Measurements from ENCODE around the gene ARHGAP26.

ARHGAP26 gene

GRCh38 chr5:143024228-143024920 is 254.2 kb downstream of the ARHGAP26 start:
- in situ Hi-C loops (cut with MboI; ENCODE audit: low sequenced_read_pairs), result loop anchor here (10.0 kb wide), 1 partner anchor 810 kb away; no protein-coding TSS in a partner anchor

DNA sequence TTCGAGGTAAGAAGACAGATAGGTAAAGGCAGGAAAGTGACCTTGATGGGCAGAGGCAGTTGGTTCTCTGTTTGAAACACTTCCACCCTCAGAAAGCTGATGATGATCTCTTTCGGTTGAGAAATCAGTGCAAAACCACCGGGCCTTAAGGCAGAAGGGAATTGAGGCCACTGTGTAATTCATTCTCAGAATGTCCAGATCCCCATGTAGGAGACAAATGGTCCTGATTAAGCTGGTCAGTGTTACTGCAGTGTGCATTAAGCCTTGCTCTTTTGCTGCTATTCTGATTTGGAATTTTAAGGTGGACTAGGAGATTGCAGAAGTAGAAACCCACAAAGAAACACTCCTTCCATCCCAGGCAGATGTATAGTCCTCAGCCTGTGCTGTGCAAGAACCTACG is 255.2 kb downstream of the ARHGAP26 start:
- in situ Hi-C loops (cut with MboI; ENCODE audit: low sequenced_read_pairs), result loop anchor here (10.0 kb wide), 1 partner anchor 809 kb away; no protein-coding TSS in a partner anchor

DNA sequence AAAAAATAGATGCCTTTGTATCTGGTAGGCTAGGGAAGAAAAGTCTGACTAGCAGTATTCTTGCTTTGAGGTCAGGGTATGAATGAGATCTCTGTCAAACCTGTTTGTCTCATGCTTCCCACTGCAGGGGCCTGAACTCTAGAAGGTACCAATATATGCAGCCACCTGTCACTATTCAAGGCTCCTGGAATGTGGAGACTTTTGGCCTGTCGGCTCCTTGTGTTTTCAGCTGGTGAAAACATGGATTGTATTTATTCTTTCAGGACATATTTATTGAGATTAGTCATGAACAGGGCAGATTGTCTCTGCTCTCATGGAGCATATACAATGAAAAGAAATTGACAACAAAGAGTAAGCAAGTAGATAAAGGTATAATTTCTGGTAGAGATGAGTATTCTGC is 255.8 kb downstream of the ARHGAP26 start:
- in situ Hi-C loops (cut with MboI; ENCODE audit: low sequenced_read_pairs), result loop anchor here (10.0 kb wide), 1 partner anchor 809 kb away; no protein-coding TSS in a partner anchor

DNA sequence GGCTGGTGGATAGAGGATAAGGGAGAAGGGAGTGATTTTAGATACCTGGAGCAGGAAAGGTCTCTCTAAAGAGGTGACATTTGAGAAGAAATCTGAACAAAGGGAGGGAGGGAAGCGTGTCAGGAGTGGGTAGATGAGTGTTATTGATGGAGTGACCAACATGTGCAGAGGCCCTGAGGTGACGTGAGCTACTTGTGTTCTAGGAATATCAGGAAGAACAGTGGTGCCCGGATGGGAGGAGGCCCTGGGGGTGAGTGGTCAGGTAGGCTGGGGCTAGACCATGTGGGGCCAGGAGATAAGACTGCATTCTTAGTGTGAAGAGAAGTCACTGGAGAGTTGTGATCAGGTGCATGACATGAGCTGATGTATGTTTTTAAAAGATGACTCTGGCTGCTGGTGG is 256.2 kb downstream of the ARHGAP26 start:
- in situ Hi-C loops (cut with MboI; ENCODE audit: low sequenced_read_pairs), result loop anchor here (10.0 kb wide), 1 partner anchor 808 kb away; no protein-coding TSS in a partner anchor

DNA sequence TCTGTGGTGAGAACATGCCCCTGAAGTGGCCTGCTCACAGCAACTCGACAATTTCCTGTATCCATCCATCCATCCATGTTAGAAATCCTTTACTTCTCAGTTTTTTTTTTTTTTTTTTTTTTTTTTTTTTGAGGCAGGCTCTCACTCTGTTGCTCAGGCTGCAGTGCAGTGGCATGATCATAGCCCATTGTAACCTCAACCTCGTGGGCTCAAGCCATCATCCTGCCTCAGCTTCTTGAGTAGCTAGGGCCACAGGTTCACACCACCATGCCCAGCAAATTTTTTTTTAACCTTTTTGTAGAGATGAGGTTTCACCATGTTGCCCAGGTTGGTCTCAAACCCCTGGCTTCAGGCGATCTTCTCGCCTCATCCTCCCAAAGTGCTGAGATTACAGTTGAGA is 259.1 kb downstream of the ARHGAP26 start:
- in situ Hi-C loops (cut with MboI; ENCODE audit: low sequenced_read_pairs), result loop anchor here (10.0 kb wide), 1 partner anchor 806 kb away; no protein-coding TSS in a partner anchor

GRCh38 chr5:143030349-143030748 is 260.2 kb downstream of the ARHGAP26 start:
- in situ Hi-C loops (cut with MboI; ENCODE audit: low sequenced_read_pairs), result no loop called here

GRCh38 chr5:143031781-143032580 is 261.8 kb downstream of the ARHGAP26 start:
- in situ Hi-C loops (cut with MboI; ENCODE audit: low sequenced_read_pairs), result no loop called here

- in situ Hi-C loops (cut with MboI; ENCODE audit: low sequenced_read_pairs), result no loop called here
Measured at GRCh38 chr5:143032581-143032836, 262.3 kb downstream of the ARHGAP26 start.

GRCh38 chr5:143033535-143034250 is 263.5 kb downstream of the ARHGAP26 start:
- in situ Hi-C loops (cut with MboI; ENCODE audit: low sequenced_read_pairs), result no loop called here

GRCh38 chr5:143036146-143036927 is 266.2 kb downstream of the ARHGAP26 start:
- in situ Hi-C loops (cut with MboI; ENCODE audit: low sequenced_read_pairs), result no loop called here

- in situ Hi-C loops (cut with MboI; ENCODE audit: low sequenced_read_pairs), result no loop called here
Measured at GRCh38 chr5:143037071-143037470, 266.9 kb downstream of the ARHGAP26 start.

- in situ Hi-C loops (cut with MboI; ENCODE audit: low sequenced_read_pairs), result no loop called here
Measured at GRCh38 chr5:143037708-143038107, 267.5 kb downstream of the ARHGAP26 start.

DNA sequence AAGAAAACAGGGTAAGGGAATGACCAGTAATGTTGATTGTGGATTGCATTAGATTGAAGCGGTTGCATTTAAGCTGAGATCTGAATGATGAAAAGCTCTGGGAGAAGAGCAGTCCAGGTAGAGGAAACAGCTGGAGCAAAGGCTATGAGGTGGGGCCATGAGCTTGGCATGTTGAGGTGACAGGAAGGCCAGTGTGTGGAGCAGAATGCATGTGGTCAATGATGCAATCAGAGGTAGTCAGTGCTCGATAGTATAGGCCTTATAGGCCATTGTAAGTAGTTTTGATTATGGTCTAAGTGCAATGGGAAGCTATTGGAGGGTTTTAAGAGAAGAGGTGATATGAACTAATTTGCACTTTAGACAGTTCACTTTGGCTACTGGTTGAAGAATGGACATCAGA is 270.4 kb downstream of the ARHGAP26 start:
- in situ Hi-C loops (cut with MboI; ENCODE audit: low sequenced_read_pairs), result no loop called here

GRCh38 chr5:143041461-143041860 is 271.3 kb downstream of the ARHGAP26 start:
- in situ Hi-C loops (cut with MboI; ENCODE audit: low sequenced_read_pairs), result no loop called here

DNA sequence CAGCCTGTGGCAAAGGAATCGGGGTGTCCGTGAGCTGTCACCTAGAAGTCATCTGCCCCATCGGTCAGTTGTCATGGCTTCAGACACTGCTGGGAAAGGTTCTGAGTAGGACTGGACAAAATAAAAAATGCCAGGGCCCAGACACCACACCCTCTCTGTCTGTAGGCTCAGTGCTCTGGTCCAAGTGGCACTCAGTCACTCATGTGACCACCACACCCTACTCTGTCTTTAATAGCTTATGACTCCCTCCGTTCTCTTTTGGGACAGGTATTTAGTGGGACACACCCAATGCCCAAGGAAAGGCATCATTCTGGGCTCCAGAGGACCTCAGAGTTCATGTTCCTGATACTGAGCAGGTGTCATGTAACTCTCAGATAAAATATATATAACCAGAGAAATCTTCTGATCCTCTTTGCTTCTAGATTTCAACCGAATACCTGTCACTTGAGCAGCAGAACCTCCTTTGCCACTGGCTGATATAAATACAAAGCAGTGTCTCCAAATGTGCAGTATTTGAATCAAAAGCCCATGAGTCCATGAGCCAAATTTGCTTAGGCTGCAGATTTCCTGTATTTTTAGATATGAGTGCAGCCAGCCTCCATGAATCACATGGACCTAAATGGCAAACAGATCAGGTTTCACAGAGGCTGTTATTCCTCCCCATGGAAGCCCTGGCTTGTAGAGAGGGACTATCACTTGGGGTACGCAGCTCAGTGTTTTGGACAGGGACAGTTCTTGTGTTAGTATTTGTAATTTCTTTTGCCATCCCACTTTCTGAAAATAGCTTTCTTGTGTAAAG is 272.0 kb downstream of the ARHGAP26 start:
- in situ Hi-C loops (cut with MboI; ENCODE audit: low sequenced_read_pairs), result no loop called here

- in situ Hi-C loops (cut with MboI; ENCODE audit: low sequenced_read_pairs), result no loop called here
Measured at GRCh38 chr5:143044265-143044664, 274.1 kb downstream of the ARHGAP26 start.

- in situ Hi-C loops (cut with MboI; ENCODE audit: low sequenced_read_pairs), result no loop called here
Measured at GRCh38 chr5:143045062-143045461, 274.9 kb downstream of the ARHGAP26 start.

DNA sequence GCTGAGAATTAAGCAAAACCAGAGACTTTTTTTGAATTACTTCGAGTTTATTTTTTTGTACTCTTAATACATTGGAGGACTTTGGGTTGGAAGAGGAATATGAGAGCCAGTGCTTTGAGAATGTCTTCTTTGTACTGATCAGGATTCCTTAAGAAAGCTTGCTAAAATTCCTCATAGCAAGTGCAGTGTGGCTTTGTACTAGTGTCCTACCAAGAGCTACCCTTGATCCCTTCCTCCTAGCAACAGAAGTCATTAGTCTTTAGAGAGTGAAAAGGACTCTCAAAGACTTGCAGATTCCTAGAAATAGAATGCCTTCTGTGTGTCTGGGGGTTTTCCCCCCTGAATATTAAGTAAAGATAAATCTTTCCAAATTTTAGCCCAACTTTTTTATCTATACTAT is 276.1 kb downstream of the ARHGAP26 start:
- in situ Hi-C loops (cut with MboI; ENCODE audit: low sequenced_read_pairs), result no loop called here

DNA sequence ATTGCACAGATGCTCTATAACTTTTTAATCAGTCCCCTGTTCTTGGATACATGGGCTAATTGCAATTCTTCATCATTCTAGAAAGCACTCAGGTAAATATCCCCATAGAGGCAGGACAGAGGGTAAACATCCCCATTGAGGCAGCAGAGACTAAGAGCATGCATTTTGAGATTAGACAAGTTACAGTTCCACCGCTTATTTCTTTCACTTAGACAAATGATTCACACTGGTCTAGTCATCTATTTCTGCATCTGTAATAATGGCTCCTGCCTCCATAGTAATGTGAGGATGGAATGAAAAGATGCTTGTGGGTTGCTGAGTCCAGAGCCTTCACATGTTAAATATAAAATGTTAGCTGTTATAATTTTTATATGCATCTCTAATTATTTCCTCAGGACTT is 276.9 kb downstream of the ARHGAP26 start:
- in situ Hi-C loops (cut with MboI; ENCODE audit: low sequenced_read_pairs), result no loop called here

DNA sequence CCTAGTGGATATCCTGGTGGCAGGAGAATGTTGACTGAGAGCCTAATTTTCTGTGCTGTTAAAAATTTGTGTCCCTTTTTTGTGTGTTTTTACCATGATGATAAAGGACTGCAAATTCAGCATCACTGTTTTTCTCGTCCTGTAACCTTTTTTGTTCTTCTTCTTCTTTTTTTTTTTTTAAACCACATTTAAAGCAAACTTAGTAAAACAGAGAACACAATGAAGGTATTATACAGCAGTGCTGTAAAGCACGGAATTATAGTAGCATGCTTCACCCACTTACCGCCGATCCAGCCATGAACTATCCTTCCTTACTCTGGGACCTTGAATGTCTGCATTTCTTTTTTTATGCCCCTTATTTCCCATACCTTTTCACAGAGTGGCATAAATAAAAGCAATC is 280.0 kb downstream of the ARHGAP26 start:
- in situ Hi-C loops (cut with MboI; ENCODE audit: low sequenced_read_pairs), result no loop called here
